HepG2 (cell line): Measurements from ENCODE around the gene LYRM1. TPM values are rescaled to one million over a fixed set of nuclear protein-coding genes. Genes with fewer than 3 reads are reported as not detected.

Experiments used
- HOXA9 ChIP-seq: sonication (generic); formaldehyde crosslinking; IDR thresholded peaks from 2 replicates; pipeline ENCODE4 v1.8.1; 2022; ENCODE audit warnings: missing genetic modification reagents, mild to moderate bottlenecking, moderate library complexity, borderline replicate concordance
- NFKB2 ChIP-seq: sonication (generic); formaldehyde crosslinking; IDR thresholded peaks from 2 replicates; pipeline ENCODE4 v1.4.0; 2020; ENCODE audit warnings: missing genetic modification reagents, borderline replicate concordance
- RFX1 ChIP-seq: fragments of 450-650 bp; IDR thresholded peaks from 2 replicates; pipeline ENCODE4 v1.6.1; 2017
- TAF15 ChIP-seq: fragments of 200-400 bp; formaldehyde crosslinking; IDR thresholded peaks from one replicate; pipeline ENCODE4 v1.6.1; 2018; ENCODE audit warnings: mild to moderate bottlenecking, low read depth, low read length; ENCODE audit not compliant: poor library complexity, severe bottlenecking
- ZNF780A ChIP-seq: sonication (generic); formaldehyde crosslinking; IDR thresholded peaks from 2 replicates; pipeline ENCODE4 v1.8.0; 2022; ENCODE audit warnings: mild to moderate bottlenecking, missing genetic modification reagents, moderate library complexity
- polyA plus RNA-seq, 8 experiments: library from polyadenylated mRNA; depleted of rRNA in 3 of 8; stranded (reverse) in 7 of 8; unstranded in 1 of 8; fragments of >200 nt; fragmentation: Illumina TruSeq in 4 of 8; extraction: Trizol in 4 of 8; gene quantifications; 2 replicates each; pipeline versions ENCODE4 v1.2.1 to v1.2.3, GENCODE V29; 2011 to 2016; ENCODE audit warnings: low read depth in 4 of 8, missing spikeins in 1 of 8, mixed read lengths in 1 of 8; ENCODE audit not compliant: insufficient read depth in 1 of 8
- total RNA-seq, 5 experiments: library from RNA; depleted of rRNA; stranded (reverse); fragments of >200 nt; fragmentation: Illumina TruSeq; extraction: Trizol; gene quantifications; 2 replicates each; pipeline ENCODE4 v1.2.3, GENCODE V29; 2016; ENCODE audit warnings: low read depth in 1 of 5
- TF ChIP-seq, protein P1 (sequence below): sonication (generic); formaldehyde crosslinking; IDR thresholded peaks from 2 replicates; pipeline ENCODE4 v1.5.1; 2020; ENCODE audit warnings: mild to moderate bottlenecking, missing genetic modification reagents, moderate library complexity
- TF ChIP-seq, protein P2 (sequence below): sonication (generic); formaldehyde crosslinking; conservative IDR thresholded peaks from 2 replicates; pipeline ENCODE4 v1.8.1; 2023; ENCODE audit warnings: missing genetic modification reagents
- TF ChIP-seq, protein P3 (sequence below): sonication (generic); formaldehyde crosslinking; IDR thresholded peaks from 2 replicates; pipeline ENCODE4 v1.5.0; 2020; ENCODE audit warnings: mild to moderate bottlenecking, missing genetic modification reagents, borderline replicate concordance
- TF ChIP-seq, protein P4 (sequence below): sonication (generic); formaldehyde crosslinking; conservative IDR thresholded peaks from 2 replicates; pipeline ENCODE4 v1.4.0; 2020; ENCODE audit warnings: missing genetic modification reagents
- TF ChIP-seq, protein P5 (sequence below): sonication (generic); formaldehyde crosslinking; IDR thresholded peaks from 2 replicates; pipeline ENCODE4 v1.8.0; 2022; ENCODE audit warnings: low read depth, missing genetic modification reagents
- TF ChIP-seq, protein P6 (sequence below): IDR thresholded peaks from 2 replicates; pipeline ENCODE4 v1.6.1; 2016; ENCODE audit warnings: missing compliant biosample characterization, missing genetic modification reagents, borderline replicate concordance

LYRM1 gene
- total and polyA plus RNA-seq, 2 of the 13 experiments (the other 11 are each of a cell fraction or from before 2014, with no cell fraction given): 59.2 to 82.6 TPM

DNA sequence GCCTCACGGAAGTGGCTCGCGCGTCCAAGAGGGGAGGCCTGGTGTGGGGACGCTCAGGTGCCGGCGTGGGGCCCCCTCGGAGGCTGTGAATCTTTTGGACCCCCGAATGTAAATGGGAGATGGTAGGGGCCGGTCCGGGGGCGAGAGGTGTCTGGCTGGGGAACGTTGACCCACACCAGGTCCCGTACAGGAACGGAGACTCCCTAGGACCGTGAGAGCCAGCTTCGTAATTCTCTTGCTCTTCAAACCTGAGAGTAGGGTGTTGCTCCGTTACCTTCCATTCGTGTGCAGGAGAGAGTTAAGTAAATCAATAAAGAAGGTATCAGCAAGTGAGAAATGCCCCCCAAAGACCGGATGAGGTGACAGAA lies 481 bp downstream of the LYRM1 start (continued):
- TF ChIP-seq, protein P1, sequence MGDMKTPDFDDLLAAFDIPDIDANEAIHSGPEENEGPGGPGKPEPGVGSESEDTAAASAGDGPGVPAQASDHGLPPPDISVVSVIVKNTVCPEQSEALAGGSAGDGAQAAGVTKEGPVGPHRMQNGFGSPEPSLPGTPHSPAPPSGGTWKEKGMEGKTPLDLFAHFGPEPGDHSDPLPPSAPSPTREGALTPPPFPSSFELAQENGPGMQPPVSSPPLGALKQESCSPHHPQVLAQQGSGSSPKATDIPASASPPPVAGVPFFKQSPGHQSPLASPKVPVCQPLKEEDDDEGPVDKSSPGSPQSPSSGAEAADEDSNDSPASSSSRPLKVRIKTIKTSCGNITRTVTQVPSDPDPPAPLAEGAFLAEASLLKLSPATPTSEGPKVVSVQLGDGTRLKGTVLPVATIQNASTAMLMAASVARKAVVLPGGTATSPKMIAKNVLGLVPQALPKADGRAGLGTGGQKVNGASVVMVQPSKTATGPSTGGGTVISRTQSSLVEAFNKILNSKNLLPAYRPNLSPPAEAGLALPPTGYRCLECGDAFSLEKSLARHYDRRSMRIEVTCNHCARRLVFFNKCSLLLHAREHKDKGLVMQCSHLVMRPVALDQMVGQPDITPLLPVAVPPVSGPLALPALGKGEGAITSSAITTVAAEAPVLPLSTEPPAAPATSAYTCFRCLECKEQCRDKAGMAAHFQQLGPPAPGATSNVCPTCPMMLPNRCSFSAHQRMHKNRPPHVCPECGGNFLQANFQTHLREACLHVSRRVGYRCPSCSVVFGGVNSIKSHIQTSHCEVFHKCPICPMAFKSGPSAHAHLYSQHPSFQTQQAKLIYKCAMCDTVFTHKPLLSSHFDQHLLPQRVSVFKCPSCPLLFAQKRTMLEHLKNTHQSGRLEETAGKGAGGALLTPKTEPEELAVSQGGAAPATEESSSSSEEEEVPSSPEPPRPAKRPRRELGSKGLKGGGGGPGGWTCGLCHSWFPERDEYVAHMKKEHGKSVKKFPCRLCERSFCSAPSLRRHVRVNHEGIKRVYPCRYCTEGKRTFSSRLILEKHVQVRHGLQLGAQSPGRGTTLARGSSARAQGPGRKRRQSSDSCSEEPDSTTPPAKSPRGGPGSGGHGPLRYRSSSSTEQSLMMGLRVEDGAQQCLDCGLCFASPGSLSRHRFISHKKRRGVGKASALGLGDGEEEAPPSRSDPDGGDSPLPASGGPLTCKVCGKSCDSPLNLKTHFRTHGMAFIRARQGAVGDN (CRISPR knock-in tag): 0 out of 2 replicates have a peak, but pooled peaks have one; percentile 51
- TF ChIP-seq, protein P2, sequence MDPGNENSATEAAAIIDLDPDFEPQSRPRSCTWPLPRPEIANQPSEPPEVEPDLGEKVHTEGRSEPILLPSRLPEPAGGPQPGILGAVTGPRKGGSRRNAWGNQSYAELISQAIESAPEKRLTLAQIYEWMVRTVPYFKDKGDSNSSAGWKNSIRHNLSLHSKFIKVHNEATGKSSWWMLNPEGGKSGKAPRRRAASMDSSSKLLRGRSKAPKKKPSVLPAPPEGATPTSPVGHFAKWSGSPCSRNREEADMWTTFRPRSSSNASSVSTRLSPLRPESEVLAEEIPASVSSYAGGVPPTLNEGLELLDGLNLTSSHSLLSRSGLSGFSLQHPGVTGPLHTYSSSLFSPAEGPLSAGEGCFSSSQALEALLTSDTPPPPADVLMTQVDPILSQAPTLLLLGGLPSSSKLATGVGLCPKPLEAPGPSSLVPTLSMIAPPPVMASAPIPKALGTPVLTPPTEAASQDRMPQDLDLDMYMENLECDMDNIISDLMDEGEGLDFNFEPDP: 0 out of 2 replicates have a peak, but pooled peaks have one; percentile 79
- TF ChIP-seq, protein P3, sequence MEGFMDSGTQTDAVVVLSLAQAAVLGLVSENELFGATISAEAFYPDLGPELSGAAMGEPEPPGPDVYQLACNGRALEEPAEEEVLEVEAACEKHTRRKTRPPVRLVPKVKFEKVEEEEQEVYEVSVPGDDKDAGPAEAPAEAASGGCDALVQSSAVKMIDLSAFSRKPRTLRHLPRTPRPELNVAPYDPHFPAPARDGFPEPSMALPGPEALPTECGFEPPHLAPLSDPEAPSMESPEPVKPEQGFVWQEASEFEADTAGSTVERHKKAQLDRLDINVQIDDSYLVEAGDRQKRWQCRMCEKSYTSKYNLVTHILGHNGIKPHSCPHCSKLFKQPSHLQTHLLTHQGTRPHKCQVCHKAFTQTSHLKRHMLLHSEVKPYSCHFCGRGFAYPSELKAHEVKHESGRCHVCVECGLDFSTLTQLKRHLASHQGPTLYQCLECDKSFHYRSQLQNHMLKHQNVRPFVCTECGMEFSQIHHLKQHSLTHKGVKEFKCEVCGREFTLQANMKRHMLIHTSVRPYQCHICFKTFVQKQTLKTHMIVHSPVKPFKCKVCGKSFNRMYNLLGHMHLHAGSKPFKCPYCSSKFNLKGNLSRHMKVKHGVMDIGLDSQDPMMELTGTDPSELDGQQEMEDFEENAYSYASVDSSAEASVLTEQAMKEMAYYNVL (CRISPR knock-in tag): no peak
- TF ChIP-seq NFKB2 (CRISPR knock-in tag) (0 out of 2 replicates have a peak, but pooled peaks have one; percentile 8), ZNF780A (CRISPR knock-in tag) (0 out of 2 replicates have a peak, but pooled peaks have one; percentile 48), HOXA9 (CRISPR knock-in tag) (peak; percentile 18; the same call in 1 of the 2 replicates), RFX1 (no peak; the same call in 1 of the 2 replicates), TAF15 (no peak)
- TF ChIP-seq, protein P4, sequence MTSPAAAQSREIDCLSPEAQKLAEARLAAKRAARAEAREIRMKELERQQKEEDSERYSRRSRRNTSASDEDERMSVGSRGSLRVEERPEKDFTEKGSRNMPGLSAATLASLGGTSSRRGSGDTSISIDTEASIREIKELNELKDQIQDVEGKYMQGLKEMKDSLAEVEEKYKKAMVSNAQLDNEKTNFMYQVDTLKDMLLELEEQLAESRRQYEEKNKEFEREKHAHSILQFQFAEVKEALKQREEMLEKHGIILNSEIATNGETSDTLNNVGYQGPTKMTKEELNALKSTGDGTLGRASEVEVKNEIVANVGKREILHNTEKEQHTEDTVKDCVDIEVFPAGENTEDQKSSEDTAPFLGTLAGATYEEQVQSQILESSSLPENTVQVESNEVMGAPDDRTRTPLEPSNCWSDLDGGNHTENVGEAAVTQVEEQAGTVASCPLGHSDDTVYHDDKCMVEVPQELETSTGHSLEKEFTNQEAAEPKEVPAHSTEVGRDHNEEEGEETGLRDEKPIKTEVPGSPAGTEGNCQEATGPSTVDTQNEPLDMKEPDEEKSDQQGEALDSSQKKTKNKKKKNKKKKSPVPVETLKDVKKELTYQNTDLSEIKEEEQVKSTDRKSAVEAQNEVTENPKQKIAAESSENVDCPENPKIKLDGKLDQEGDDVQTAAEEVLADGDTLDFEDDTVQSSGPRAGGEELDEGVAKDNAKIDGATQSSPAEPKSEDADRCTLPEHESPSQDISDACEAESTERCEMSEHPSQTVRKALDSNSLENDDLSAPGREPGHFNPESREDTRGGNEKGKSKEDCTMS: no peak
- TF ChIP-seq, protein P5, sequence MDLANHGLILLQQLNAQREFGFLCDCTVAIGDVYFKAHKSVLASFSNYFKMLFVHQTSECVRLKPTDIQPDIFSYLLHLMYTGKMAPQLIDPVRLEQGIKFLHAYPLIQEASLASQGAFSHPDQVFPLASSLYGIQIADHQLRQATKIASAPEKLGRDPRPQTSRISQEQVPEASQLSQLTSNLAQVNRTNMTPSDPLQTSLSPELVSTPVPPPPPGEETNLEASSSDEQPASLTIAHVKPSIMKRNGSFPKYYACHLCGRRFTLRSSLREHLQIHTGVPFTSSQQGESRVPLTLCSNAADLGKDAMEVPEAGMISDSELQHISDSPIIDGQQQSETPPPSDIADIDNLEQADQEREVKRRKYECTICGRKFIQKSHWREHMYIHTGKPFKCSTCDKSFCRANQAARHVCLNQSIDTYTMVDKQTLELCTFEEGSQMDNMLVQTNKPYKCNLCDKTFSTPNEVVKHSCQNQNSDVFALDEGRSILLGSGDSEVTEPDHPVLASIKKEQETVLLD: 0 out of 2 replicates have a peak, but pooled peaks have one; percentile 12
- TF ChIP-seq, protein P6, sequence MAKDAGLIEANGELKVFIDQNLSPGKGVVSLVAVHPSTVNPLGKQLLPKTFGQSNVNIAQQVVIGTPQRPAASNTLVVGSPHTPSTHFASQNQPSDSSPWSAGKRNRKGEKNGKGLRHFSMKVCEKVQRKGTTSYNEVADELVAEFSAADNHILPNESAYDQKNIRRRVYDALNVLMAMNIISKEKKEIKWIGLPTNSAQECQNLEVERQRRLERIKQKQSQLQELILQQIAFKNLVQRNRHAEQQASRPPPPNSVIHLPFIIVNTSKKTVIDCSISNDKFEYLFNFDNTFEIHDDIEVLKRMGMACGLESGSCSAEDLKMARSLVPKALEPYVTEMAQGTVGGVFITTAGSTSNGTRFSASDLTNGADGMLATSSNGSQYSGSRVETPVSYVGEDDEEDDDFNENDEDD (CRISPR knock-in tag): no peak
